ENCODE measurements around the gene TNFRSF13B.
"Not testable (repeated sequence)": the region's sequence is repeated elsewhere in the genome, so short reads cannot be mapped to it uniquely, and the experiment has no call there.

Gene TNFRSF13B

GRCh38 chr17:17007891-17008290, 36.0 kb upstream of the TNFRSF13B start:
- not testable (repeated sequence) for DNase-seq (ENCODE audit: extremely low read depth in 1 of 2, low read depth in 1 of 2)

- DNase-seq (ENCODE audit: extremely low read depth in 1 of 2, low read depth in 1 of 2), result not testable (repeated sequence)
Measured at GRCh38 chr17:17004997-17005614, 33.2 kb upstream of the TNFRSF13B start.

GRCh38 chr17:17004251-17004996, 32.5 kb upstream of the TNFRSF13B start:
- no peak for DNase-seq (ENCODE audit: extremely low read depth in 1 of 2, low read depth in 1 of 2)

GRCh38 chr17:17002731-17003715, 31.1 kb upstream of the TNFRSF13B start:
- not testable (repeated sequence) for DNase-seq (ENCODE audit: extremely low read depth in 1 of 2, low read depth in 1 of 2)

- DNase-seq (ENCODE audit: extremely low read depth in 1 of 2, low read depth in 1 of 2), result peak; percentile 52 to 54
Measured at GRCh38 chr17:17001874-17002520, 30.1 kb upstream of the TNFRSF13B start.

- no peak for DNase-seq (ENCODE audit: extremely low read depth in 1 of 2, low read depth in 1 of 2)
Measured at GRCh38 chr17:17001076-17001777, 29.3 kb upstream of the TNFRSF13B start.

GRCh38 chr17:16999931-17000625, 28.2 kb upstream of the TNFRSF13B start:
- DNase-seq (ENCODE audit: extremely low read depth in 1 of 2, low read depth in 1 of 2), result no peak

- peak in 1 of 2 donors; percentile 52 for DNase-seq (ENCODE audit: extremely low read depth in 1 of 2, low read depth in 1 of 2)
Measured at GRCh38 chr17:16997514-16998429, 25.9 kb upstream of the TNFRSF13B start.

GRCh38 chr17:16996726-16997125, 24.8 kb upstream of the TNFRSF13B start:
- DNase-seq (ENCODE audit: extremely low read depth in 1 of 2, low read depth in 1 of 2), result not testable (repeated sequence)

GRCh38 chr17:16995930-16996329, 24.0 kb upstream of the TNFRSF13B start:
- no peak for DNase-seq (ENCODE audit: extremely low read depth in 1 of 2, low read depth in 1 of 2)

GRCh38 chr17:16994631-16995030, 22.7 kb upstream of the TNFRSF13B start:
- DNase-seq (ENCODE audit: extremely low read depth in 1 of 2, low read depth in 1 of 2), result no peak

- DNase-seq (ENCODE audit: extremely low read depth in 1 of 2, low read depth in 1 of 2), result peak; percentile 50 to 56
Measured at GRCh38 chr17:16991349-16992009, 19.6 kb upstream of the TNFRSF13B start.

- DNase-seq (ENCODE audit: extremely low read depth in 1 of 2, low read depth in 1 of 2), result no peak
Measured at GRCh38 chr17:16989953-16990860, 18.3 kb upstream of the TNFRSF13B start.

GRCh38 chr17:16989230-16989952, 17.5 kb upstream of the TNFRSF13B start:
- no peak for DNase-seq (ENCODE audit: extremely low read depth in 1 of 2, low read depth in 1 of 2)

GRCh38 chr17:16988749-16989229, 16.9 kb upstream of the TNFRSF13B start:
- DNase-seq (ENCODE audit: extremely low read depth in 1 of 2, low read depth in 1 of 2), result no peak

All from stimulated activated CD8-positive, alpha-beta memory T cell treated with anti-CD3 and anti-CD28 coated beads, Interleukin-7, amount 100 ng/mL, for 48 hours (primary cell).